Spleen (tissue), 11 donors: ENCODE measurements around the gene PXDN. TPM values are rescaled to one million over a fixed set of nuclear protein-coding genes. Genes with fewer than 3 reads are reported as not detected.
A peak's percentile ranks its signal among the peaks of the same experiment; 100 is the strongest.

ENCODE experiments used
- DNase-seq: peaks from one replicate; pipeline ENCODE4 v3.0.0-alpha.2; 2020
- H3K27ac ChIP-seq, 8 donors: fragments of 200-600 bp; sonication (generic) in 7 of 8; 1 replicate in 4 of 8; 2 replicates in 4 of 8; pipeline versions ENCODE4 v1.5.0 to v1.8.0; 2016 to 2021; ENCODE audit warnings: inconsistent platforms in 4 of 8, mild to moderate bottlenecking in 4 of 8, moderate library complexity in 1 of 8
- H3K27me3 ChIP-seq, 7 donors: fragments of 200-600 bp; sonication (generic) in 6 of 7; replicated peaks in 1 of 7; 1 replicate in 4 of 7; 2 replicates in 3 of 7; pipeline versions ENCODE4 v1.5.0 to v1.8.0; 2016 to 2021; ENCODE audit warnings: inconsistent platforms in 3 of 7, mild to moderate bottlenecking in 1 of 7
- H3K36me3 ChIP-seq, 6 donors: fragments of 200-600 bp; sonication (generic) in 5 of 6; 1 replicate in 4 of 6; 2 replicates in 2 of 6; pipeline versions ENCODE4 v1.5.0 to v1.8.0; 2016 to 2021; ENCODE audit warnings: inconsistent platforms in 2 of 6
- H3K4me1 ChIP-seq, 6 donors: fragments of 200-600 bp; sonication (generic) in 5 of 6; 1 replicate in 3 of 6; 2 replicates in 3 of 6; pipeline versions ENCODE4 v1.5.0 to v1.8.0; 2016 to 2021; ENCODE audit warnings: inconsistent platforms in 3 of 6
- H3K4me3 ChIP-seq, 8 donors: fragments of 200-600 bp; sonication (generic) in 7 of 8; 1 replicate in 4 of 8; 2 replicates in 4 of 8; pipeline versions ENCODE4 v1.5.0 to v1.8.0; 2016 to 2021; ENCODE audit warnings: inconsistent platforms in 4 of 8, mild to moderate bottlenecking in 4 of 8, moderate library complexity in 2 of 8
- H3K9me3 ChIP-seq, 8 donors: fragments of 200-600 bp; sonication (generic) in 7 of 8; 1 replicate in 4 of 8; 2 replicates in 4 of 8; pipeline versions ENCODE4 v1.5.0 to v1.8.0; 2016 to 2021; ENCODE audit warnings: inconsistent platforms in 4 of 8
- POLR2A ChIP-seq, 3 donors: fragments of 450-650 bp; IDR thresholded peaks; one replicate each; pipeline ENCODE4 v1.5.1; 2017; ENCODE audit warnings: antibody characterized with exemption in 3 of 3, mild to moderate bottlenecking in 1 of 3
- POLR2AphosphoS5 ChIP-seq, 3 donors: sonication (generic); formaldehyde crosslinking; IDR thresholded peaks; one replicate each; pipeline ENCODE4 v1.5.1; 2017; ENCODE audit warnings: antibody characterized with exemption in 3 of 3
- WGBS, 5 donors: extraction: QIAGEN DNeasy Blood & Tissue Kit in 3 of 5; methylation state at CpG; one replicate each; pipeline versions ENCODE4 v1.1.5 to v1.1.7; 2013 to 2018; 5-methylcytosine and 5-hydroxymethylcytosine counted together
- intact Hi-C: fragments of 100-400 bp; cut with DNase I; formaldehyde crosslinking; loops from one replicate; pipeline ENCODE4 v1.15.0; 2023; ENCODE audit warnings: low total_unique reads
- polyA plus RNA-seq, 3 donors: library from polyadenylated mRNA; stranded (reverse); fragments of 200-250 nt; gene quantifications; one replicate each; pipeline ENCODE4 v1.2.1, GENCODE V29; 2013
- total RNA-seq, 7 donors: library from RNA; depleted of rRNA in 3 of 7; stranded (reverse); fragments of >200 nt in 3 of 7; fragmentation: NEBNext Ultra II Directional in 4 of 7; extraction: Animal tissue kit (Norgen Biotek cat#: 25700) in 4 of 7; gene quantifications; one replicate each; pipeline versions ENCODE4 v1.1.0 to v1.2.1, GENCODE V29; 2016 to 2021
- TF ChIP-seq, protein P1 (sequence below), 11 experiments: fragments of 200-600 bp in 7 of 11; fragments of 450-650 bp in 4 of 11; sonication (generic) in 4 of 11; IDR thresholded peaks in 8 of 11; conservative IDR thresholded peaks in 3 of 11; 1 replicate in 7 of 11; 2 replicates in 4 of 11; pipeline versions ENCODE4 v1.4.0 to v1.8.0; 2016 to 2021; ENCODE audit warnings: antibody characterized with exemption in 11 of 11, inconsistent platforms in 4 of 11, mild to moderate bottlenecking in 1 of 11
- donor health status: healthy with polysubstance abuse.
- donor health status: DM: no; HTN: no; CAD: no; lungs with moderate emphysema.
- donor health status: DM: no; HTN: no; CAD: no.
- donor health status: Bipolar disorder and iron deficiency.
- donor health status: healthy.
- donor health status: DM: no; HTN: no; CAD: no.
- donor health status: DM: yes; HTN: yes; CAD: no.

The PXDN gene
- total and polyA plus RNA-seq, 10 donors: 1.9 to 49.3 (median 30.8) TPM

DNA sequence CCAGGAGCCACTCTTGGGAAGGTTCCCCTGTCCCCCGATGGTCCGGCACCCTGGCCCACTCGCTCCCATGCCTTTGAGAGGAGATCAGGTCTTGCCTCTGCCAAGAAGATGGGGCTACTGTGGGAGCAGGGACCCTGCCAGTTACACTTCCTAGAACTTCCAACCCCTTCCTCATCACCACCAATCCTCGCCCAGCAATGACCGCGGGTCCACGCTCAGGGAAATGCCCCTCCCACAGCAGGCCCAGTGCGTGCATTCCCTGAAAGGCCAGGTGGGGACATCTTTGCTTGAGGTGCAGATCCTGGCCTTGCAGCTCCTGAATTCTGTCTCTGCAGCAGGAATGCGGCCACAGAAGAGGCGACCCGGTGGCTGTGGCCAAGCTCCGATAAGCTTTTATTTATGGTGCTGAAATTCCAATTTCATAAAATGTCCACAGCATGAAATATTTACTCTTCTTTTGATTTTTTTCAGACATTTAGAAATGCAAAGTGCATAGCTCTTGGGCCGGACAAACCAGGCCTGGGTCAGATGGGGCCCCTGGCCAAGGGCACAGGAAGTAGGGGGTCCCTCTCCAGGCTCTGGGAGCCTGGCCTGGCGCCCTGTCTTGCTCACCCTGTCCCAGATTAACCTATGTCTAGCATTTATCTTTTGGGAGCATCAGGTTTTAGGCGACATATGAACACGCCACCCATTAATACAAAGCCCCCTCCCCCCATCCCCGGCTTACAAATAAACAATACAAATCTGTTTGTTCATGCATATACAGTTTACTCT is 29.8 kb downstream of the PXDN start:
- 80 to 88% (median 85%) methylated on average over 17 of the region's 17 CpGs for WGBS, 5 donors
- TF ChIP-seq, protein P1, sequence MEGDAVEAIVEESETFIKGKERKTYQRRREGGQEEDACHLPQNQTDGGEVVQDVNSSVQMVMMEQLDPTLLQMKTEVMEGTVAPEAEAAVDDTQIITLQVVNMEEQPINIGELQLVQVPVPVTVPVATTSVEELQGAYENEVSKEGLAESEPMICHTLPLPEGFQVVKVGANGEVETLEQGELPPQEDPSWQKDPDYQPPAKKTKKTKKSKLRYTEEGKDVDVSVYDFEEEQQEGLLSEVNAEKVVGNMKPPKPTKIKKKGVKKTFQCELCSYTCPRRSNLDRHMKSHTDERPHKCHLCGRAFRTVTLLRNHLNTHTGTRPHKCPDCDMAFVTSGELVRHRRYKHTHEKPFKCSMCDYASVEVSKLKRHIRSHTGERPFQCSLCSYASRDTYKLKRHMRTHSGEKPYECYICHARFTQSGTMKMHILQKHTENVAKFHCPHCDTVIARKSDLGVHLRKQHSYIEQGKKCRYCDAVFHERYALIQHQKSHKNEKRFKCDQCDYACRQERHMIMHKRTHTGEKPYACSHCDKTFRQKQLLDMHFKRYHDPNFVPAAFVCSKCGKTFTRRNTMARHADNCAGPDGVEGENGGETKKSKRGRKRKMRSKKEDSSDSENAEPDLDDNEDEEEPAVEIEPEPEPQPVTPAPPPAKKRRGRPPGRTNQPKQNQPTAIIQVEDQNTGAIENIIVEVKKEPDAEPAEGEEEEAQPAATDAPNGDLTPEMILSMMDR (IDR thresholded peaks at IDR 0.05 in 8 of 11, conservative IDR thresholded peaks at IDR 0.05 in 3 of 11): no peak
- TF ChIP-seq POLR2A (IDR thresholded peaks at IDR 0.05): no peak
- no peak for TF ChIP-seq POLR2AphosphoS5 (IDR thresholded peaks at IDR 0.05)
- intact Hi-C loops: no loop called here

DNA sequence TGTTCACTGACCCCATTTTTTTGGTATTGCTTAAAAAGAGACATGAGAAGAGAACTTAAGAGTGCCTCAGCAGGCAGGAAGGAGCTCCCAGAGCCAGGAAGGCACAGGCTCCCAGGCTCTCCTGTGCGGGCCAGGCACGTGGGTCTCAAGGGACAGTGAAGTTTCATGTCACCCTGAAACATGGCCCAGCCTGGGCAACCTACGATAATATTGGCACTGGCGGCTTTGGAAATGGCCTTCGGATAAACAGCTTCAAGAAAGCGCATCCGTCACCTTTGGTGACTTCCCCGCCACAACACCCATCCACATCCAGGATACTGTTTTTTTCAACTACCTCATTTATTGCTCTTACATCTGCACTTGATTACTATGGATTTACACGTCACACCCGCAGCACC is 30.5 kb downstream of the PXDN start:
- 82 to 93% (median 89%) methylated on average over 10 of the region's 10 CpGs for WGBS, 5 donors
- DNase-seq: no peak
- H3K27ac ChIP-seq: peak overlapping the region in 2 of 8 donors; percentile 60 to 67
- intact Hi-C loops: no loop called here
- TF ChIP-seq, protein P1 (IDR thresholded peaks at IDR 0.05 in 8 of 11, conservative IDR thresholded peaks at IDR 0.05 in 3 of 11): no peak
- no peak for TF ChIP-seq POLR2AphosphoS5 (IDR thresholded peaks at IDR 0.05)
- TF ChIP-seq POLR2A (IDR thresholded peaks at IDR 0.05): no peak
- H3K4me3 ChIP-seq: no peak overlapping the region
- H3K36me3 ChIP-seq: no peaks in the 10 kb centered on the region
- peaks cover 0 to 6% (median 0%) of the 10 kb centered on the region in 7 donors for H3K27me3 ChIP-seq
- no peaks in the 10 kb centered on the region for H3K9me3 ChIP-seq
- peaks cover 5 to 40% (median 15%) of the 10 kb centered on the region in 6 donors for H3K4me1 ChIP-seq

More for the DNA sequence above, 29.8 kb downstream of the PXDN start:
- DNase-seq: no peak
- H3K27ac ChIP-seq: peak overlapping the region in 5 of 8 donors; percentile 19 to 67 (median 58)
- H3K4me3 ChIP-seq: no peak overlapping the region
- H3K9me3 ChIP-seq: no peaks in the 10 kb centered on the region
- no peaks in the 10 kb centered on the region for H3K36me3 ChIP-seq
- H3K27me3 ChIP-seq: peaks cover 0 to 6% (median 0%) of the 10 kb centered on the region in 7 donors
- H3K4me1 ChIP-seq: peaks cover 5 to 39% (median 15%) of the 10 kb centered on the region in 6 donors

DNA sequence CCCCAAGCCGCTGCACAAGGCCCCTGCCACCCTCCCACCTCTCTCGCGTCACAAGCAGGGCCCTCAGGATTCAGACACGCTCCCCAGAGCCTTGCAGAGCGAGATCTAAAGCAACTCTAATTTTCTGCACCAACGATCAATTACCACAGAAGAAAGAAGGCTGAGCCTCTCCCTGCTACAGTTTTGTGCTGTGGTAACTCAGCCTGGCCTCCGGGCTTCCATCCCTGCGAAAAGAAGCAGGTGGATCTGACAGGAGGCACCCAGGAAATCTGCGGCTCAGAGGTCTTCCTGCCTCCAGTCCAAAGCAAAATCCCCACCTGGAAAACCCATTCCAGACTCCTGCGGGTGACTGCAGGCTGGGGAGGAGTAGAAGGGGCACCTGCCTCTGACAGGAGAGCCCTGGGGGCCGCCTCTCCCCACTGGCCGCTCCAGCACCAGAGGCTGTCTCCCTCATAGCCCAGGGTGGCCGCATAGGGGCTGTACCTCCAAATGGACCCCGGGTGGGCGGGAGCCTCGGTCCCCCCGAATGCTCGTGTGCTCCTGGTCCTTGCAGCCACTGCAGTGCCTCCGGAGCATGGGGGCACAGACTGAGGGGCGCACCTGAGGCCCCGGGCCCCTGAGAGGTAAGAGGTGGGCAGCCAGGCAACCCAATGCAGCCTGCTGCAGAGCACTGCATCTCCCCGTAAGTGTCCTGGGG is 31.0 kb downstream of the PXDN start:
- no peak overlapping the region for H3K27ac ChIP-seq
- H3K4me3 ChIP-seq: no peak overlapping the region
- TF ChIP-seq, protein P1 (IDR thresholded peaks at IDR 0.05 in 8 of 11, conservative IDR thresholded peaks at IDR 0.05 in 3 of 11): no peak
- 80 to 88% (median 85%) methylated on average over 15 to 22 of the region's 22 CpGs for WGBS, 5 donors
- intact Hi-C loops: no loop called here
- H3K27me3 ChIP-seq: peaks cover 0 to 6% (median 0%) of the 10 kb centered on the region in 7 donors
- no peaks in the 10 kb centered on the region for H3K9me3 ChIP-seq
- H3K36me3 ChIP-seq: no peaks in the 10 kb centered on the region
- H3K4me1 ChIP-seq: peaks cover 5 to 46% (median 18%) of the 10 kb centered on the region in 6 donors
- no peak for DNase-seq
